ENCODE measurements around the gene SYT13. TPM values are rescaled to one million over a fixed set of nuclear protein-coding genes. Genes with fewer than 3 reads are reported as not detected.

Gene SYT13
- total and polyA plus RNA-seq, 2 of the 4 experiments (the other 2 are of a cell fraction) = not detected

DNA sequence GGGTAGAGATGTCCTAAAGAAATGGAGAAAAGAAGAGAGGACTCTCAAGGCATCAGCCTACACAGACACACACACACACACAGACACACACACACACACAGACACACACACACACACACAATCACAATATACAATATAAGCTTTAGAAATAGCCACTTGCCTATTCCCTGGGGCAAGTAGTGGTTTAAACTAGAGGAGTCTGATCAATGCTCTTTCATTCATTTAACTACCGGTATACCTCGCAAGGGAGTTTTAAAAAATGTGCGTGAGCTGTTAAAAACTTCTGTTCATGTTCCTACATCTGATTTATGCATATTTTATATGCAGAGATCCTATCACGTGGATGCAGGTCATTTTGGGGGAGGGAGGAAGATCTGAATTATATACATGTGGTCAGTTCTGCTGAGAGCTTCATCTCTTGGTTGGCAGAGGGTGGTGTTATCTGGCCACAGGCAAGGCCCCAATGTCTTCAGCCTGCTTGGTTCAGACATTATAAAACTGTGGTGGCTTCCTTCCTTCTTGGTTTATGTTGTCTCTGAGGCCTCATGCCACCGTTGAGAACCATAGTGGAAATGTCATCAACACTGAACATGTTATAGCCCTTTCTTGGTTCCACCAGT is 56.6 kb downstream of the SYT13 start:
- H3K79me1 ChIP-seq (ENCODE audit: low read depth in 1 of 2, low read length in 2 of 2) = no peaks in the 10 kb centered on the region
- H2BK15ac ChIP-seq (ENCODE audit: low read depth, low read length) = no peak overlapping the region
- H2AFZ ChIP-seq (replicated peaks; ENCODE audit: low read length, poor library complexity) = no peak overlapping the region
- no peak overlapping the region for H4K5ac ChIP-seq (ENCODE audit: low read depth, low read length)
- no peak for TF ChIP-seq ELK1 (IDR thresholded peaks at IDR 0.05; ENCODE audit: borderline replicate concordance, low read depth, low read length)
- TF ChIP-seq, protein P1, sequence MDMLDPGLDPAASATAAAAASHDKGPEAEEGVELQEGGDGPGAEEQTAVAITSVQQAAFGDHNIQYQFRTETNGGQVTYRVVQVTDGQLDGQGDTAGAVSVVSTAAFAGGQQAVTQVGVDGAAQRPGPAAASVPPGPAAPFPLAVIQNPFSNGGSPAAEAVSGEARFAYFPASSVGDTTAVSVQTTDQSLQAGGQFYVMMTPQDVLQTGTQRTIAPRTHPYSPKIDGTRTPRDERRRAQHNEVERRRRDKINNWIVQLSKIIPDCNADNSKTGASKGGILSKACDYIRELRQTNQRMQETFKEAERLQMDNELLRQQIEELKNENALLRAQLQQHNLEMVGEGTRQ (IDR thresholded peaks at IDR 0.05; ENCODE audit: low read depth, low read length) = no peak
- TF ChIP-seq, protein P2, sequence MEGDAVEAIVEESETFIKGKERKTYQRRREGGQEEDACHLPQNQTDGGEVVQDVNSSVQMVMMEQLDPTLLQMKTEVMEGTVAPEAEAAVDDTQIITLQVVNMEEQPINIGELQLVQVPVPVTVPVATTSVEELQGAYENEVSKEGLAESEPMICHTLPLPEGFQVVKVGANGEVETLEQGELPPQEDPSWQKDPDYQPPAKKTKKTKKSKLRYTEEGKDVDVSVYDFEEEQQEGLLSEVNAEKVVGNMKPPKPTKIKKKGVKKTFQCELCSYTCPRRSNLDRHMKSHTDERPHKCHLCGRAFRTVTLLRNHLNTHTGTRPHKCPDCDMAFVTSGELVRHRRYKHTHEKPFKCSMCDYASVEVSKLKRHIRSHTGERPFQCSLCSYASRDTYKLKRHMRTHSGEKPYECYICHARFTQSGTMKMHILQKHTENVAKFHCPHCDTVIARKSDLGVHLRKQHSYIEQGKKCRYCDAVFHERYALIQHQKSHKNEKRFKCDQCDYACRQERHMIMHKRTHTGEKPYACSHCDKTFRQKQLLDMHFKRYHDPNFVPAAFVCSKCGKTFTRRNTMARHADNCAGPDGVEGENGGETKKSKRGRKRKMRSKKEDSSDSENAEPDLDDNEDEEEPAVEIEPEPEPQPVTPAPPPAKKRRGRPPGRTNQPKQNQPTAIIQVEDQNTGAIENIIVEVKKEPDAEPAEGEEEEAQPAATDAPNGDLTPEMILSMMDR (conservative IDR thresholded peaks at IDR 0.05; ENCODE audit: low read depth, low read length) = no peak
- no peak for TF ChIP-seq NFE2L2 (IDR thresholded peaks at IDR 0.05; ENCODE audit: low read depth, low read length)
- TF ChIP-seq FOS (IDR thresholded peaks at IDR 0.05; ENCODE audit: low read depth, low read length) = no peak
- no peak for TF ChIP-seq CEBPB (IDR thresholded peaks at IDR 0.05; ENCODE audit: low read depth, low read length)
- TF ChIP-seq MAZ (IDR thresholded peaks at IDR 0.05; ENCODE audit: borderline replicate concordance, low read depth, low read length) = no peak
- no peak for TF ChIP-seq BHLHE40 (IDR thresholded peaks at IDR 0.05; ENCODE audit: low read depth, low read length)
- TF ChIP-seq SMC3 (IDR thresholded peaks at IDR 0.05; ENCODE audit: low read depth, low read length) = no peak
- TF ChIP-seq RAD21 (IDR thresholded peaks at IDR 0.05; ENCODE audit: low read length) = no peak
- no peak for TF ChIP-seq CHD1 (IDR thresholded peaks at IDR 0.05; ENCODE audit: low read depth, low read length)
- no peak for TF ChIP-seq MXI1 (IDR thresholded peaks at IDR 0.05; ENCODE audit: borderline replicate concordance, low read depth, low read length)
- no peaks in the 10 kb centered on the region for H3K27me3 ChIP-seq (ENCODE audit: control insufficient read depth, insufficient read depth, low read length)
- no peak overlapping the region for H3K14ac ChIP-seq (replicated peaks; ENCODE audit: low read depth, low read length)
- POLR2A ChIA-PET (ENCODE audit: unreplicated experiment) = no interaction called here
- CTCF ChIA-PET = no interaction called here
- intact Hi-C loops (cut with micrococcal nuclease) (no loop called here), dilution Hi-C loops (cut with HindIII; ENCODE audit: low sequenced_read_pairs, unreplicated experiment) (no loop called here), in situ Hi-C loops (cut with MboI; ENCODE audit: low sequenced_read_pairs) (no loop called here)
- H4K20me1 ChIP-seq (ENCODE audit: insufficient read depth, low read length) = no peaks in the 10 kb centered on the region
- ATAC-seq (ENCODE audit: low read depth) = no peak
- H3K9me3 ChIP-seq (ENCODE audit: control insufficient read depth, insufficient read depth, low read length) = no peaks in the 10 kb centered on the region
- H3K18ac ChIP-seq (ENCODE audit: low read depth, low read length) = no peak overlapping the region
- H2BK20ac ChIP-seq (ENCODE audit: low read depth, low read length) = no peak overlapping the region
- H3K4ac ChIP-seq (ENCODE audit: low read depth, low read length) = no peak overlapping the region
- no peak overlapping the region for H2AK9ac ChIP-seq (replicated peaks; ENCODE audit: low read depth, low read length, poor library complexity)
- H3K27ac ChIP-seq (ENCODE audit: insufficient read depth, low read length) = no peak overlapping the region
- BruUV-seq (replicated peaks) = no TSS peak
- H4K91ac ChIP-seq (ENCODE audit: insufficient read depth, low read depth, low read length) = no peak overlapping the region
- no peak overlapping the region for H3K56ac ChIP-seq (ENCODE audit: extremely low read depth, insufficient read depth, low read length)
- H3K9ac ChIP-seq (ENCODE audit: low read depth, low read length) = no peak overlapping the region
- H4K8ac ChIP-seq (ENCODE audit: low read depth in 2 of 2, low read length in 2 of 2) = no peak overlapping the region
- H3K4me1 ChIP-seq (ENCODE audit: control insufficient read depth, insufficient read depth, low read length) = no peaks in the 10 kb centered on the region
- H3K4me2 ChIP-seq (ENCODE audit: low read depth, low read length) = no peak overlapping the region
- H3K9me1 ChIP-seq (ENCODE audit: insufficient read depth, low read length) = no peaks in the 10 kb centered on the region
- no peak overlapping the region for H2AK5ac ChIP-seq (ENCODE audit: low read depth, low read length)
- no peak overlapping the region for H2BK120ac ChIP-seq (ENCODE audit: low read depth, low read length)
- peaks cover 10% of the 10 kb centered on the region for H3K36me3 ChIP-seq (ENCODE audit: control insufficient read depth, insufficient read depth, low read length)
- no peak overlapping the region for H3K23ac ChIP-seq (ENCODE audit: low read depth, low read length)
- H2BK5ac ChIP-seq (ENCODE audit: low read depth, low read length, poor library complexity, severe bottlenecking) = no peak overlapping the region
- no peak overlapping the region for H3K4me3 ChIP-seq (ENCODE audit: insufficient read depth, low read depth, low read length)
- WGBS, 2 experiments (ENCODE audit: extremely low coverage in 2 of 2, insufficient read length in 1 of 2) = no CpG with 5 or more reads among the region's 5 CpGs
- DNase-seq = no peak
